RWPE1 (cell line): ENCODE results near the gene MYH3.
A peak's percentile ranks its signal among the peaks of the same experiment; 100 is the strongest.

Source experiments
- CTCF ChIA-PET: fragments of 350-600 bp; sonication (Branson Sonifier 250); formaldehyde crosslinking; extraction: SDS; loops from one replicate; lab custom pipeline; 2021; lab: Yijun Ruan, JAX
- POLR2A ChIA-PET: fragments of 400-600 bp; formaldehyde crosslinking; extraction: SDS; loops from one replicate; lab custom pipeline; 2020; ENCODE audit warnings: antibody characterized with exemption; ENCODE audit not compliant: low non-redundant PET; lab: Yijun Ruan, JAX
- DNase-seq: peaks from one replicate; pipeline ENCODE4 v3.0.0; 2012; ENCODE audit warnings: low spot score
- H3K27ac ChIP-seq: fragments of 450-650 bp; 2 replicates; pipeline ENCODE4 v1.5.1; 2017
- TF ChIP-seq, protein P1 (sequence below): fragments of 450-650 bp; conservative IDR thresholded peaks from 2 replicates; pipeline ENCODE4 v1.5.1; 2017; ENCODE audit warnings: low read depth, mild to moderate bottlenecking

MYH3 gene

DNA sequence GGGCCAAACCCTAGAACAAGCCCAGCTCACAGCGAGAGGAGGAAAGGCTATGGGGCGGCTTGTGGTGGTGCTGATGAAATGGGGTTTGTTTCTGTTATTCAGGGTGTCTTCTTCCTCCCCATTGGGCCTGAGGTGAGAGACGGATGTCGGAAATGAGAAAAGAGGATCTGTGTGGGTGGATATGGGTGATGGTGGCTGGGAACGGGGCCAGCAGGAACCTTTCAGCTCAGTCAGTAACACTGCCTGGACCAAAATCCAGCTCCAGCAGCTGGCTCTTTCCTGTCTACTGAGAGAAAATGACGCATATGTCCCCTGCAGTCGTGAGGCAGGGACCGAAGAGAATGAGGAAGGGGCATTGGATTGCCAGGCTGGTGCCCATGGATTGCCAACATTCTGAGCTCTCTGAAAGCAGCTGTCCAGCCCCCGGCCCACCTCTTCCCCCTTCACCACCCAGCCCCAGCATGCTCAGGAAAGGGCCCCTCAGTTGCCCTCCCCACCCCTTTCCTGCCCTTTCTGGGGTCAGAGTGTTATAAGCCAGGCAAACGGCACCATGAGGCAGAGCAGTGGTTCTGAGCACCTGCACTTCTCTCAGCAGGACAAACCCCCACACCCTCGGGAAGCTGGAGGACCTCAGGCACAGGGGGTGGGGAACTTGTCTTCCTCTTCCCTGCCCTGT, 4.0 kb downstream of the MYH3 start:
- ChIA-PET POLR2A (no interaction called here), CTCF (interaction anchor here (0.6 kb wide), 2 partner anchors 130 to 1282 kb away, joined by 3 to 4 read pairs; no protein-coding TSS in a partner anchor)
- DNase-seq: no peak
- H3K27ac ChIP-seq: no peak overlapping the region
- TF ChIP-seq, protein P1, sequence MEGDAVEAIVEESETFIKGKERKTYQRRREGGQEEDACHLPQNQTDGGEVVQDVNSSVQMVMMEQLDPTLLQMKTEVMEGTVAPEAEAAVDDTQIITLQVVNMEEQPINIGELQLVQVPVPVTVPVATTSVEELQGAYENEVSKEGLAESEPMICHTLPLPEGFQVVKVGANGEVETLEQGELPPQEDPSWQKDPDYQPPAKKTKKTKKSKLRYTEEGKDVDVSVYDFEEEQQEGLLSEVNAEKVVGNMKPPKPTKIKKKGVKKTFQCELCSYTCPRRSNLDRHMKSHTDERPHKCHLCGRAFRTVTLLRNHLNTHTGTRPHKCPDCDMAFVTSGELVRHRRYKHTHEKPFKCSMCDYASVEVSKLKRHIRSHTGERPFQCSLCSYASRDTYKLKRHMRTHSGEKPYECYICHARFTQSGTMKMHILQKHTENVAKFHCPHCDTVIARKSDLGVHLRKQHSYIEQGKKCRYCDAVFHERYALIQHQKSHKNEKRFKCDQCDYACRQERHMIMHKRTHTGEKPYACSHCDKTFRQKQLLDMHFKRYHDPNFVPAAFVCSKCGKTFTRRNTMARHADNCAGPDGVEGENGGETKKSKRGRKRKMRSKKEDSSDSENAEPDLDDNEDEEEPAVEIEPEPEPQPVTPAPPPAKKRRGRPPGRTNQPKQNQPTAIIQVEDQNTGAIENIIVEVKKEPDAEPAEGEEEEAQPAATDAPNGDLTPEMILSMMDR: no peak

DNA sequence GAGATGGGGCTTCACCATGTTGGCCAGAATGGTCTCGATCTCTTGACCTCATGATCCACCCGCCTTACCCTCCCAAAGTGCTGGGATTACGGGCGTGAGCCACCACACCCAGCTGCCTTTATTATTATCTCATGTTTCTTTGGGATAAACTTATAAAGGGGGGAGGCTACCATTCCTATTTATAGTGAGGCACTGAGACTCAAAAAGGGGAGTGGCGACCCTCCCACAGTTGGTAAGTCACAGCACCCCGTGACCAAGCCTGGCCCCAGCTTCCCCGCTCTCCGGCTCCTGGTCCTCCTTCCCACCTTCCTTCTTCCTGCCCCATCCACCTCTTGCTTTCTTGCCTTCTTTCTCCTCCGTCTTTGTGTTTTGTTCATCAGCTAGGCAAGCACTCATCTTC, 5.2 kb downstream of the MYH3 start:
- POLR2A ChIA-PET: no interaction called here
- TF ChIP-seq, protein P1: no peak
- CTCF ChIA-PET: no interaction called here
- DNase-seq: no peak
- no peak overlapping the region for H3K27ac ChIP-seq

DNA sequence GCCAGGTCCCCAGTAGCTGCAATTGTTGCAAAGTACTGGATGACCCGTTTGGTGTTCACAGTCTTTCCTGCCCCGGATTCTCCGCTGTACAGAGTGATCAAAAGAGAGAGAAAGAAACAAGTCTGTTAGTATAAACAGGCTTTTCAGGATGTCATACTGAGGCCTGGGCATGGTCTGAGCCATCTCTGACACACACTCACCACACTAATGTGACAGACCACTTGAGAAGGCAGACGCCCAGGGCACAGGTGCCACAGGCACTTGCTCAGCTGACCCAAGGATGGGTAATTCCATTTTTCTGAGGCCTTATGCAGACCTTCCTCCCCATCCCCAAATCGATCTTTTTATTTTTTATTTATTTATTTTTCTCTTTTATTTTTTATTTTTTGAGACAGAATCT, 7.5 kb downstream of the MYH3 start:
- ChIA-PET POLR2A (no interaction called here), CTCF (no interaction called here)
- TF ChIP-seq, protein P1: no peak
- H3K27ac ChIP-seq: no peak overlapping the region
- no peak for DNase-seq

DNA sequence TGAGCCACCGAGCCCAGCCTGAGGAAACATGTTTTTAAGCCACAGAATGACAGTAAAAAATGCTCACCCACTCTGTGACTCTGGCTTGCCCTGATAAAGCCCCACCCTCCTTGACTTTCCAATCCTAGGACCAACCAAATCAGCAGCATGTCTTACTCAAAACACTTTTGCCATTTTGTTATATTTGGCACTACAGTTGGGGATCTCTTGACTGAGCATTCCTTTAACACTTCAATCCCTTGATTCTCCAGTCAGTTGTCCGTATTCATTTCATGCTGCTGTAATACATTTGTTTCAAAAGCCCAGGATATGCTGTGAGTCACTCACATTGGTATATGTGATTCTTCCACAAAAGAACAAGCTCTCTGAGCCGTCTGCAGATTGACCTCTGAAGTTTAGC, 8.2 kb downstream of the MYH3 start:
- no peak for DNase-seq
- TF ChIP-seq, protein P1: no peak
- no peak overlapping the region for H3K27ac ChIP-seq
- ChIA-PET POLR2A (no interaction called here), CTCF (no interaction called here)

DNA sequence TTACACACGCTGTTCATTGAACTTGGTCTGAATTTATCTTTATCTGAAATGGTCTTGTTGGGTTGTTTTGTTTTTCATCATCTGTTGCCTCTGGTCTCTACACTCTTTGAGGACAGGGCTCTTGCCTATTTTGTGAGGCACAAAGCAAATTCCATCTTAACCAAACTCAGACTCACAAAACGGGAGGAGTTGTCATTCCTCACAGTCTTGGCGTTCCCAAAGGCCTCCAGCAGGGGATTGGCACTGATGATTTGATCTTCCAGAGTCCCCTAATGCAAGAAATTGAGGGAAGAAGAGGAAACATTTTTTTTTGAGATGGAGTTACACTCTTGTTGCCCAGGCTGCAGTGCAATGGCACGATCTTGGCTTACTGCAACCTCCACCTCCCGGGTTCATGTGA, 8.7 kb downstream of the MYH3 start:
- CTCF ChIA-PET: interaction anchor here (0.7 kb wide), 1 partner anchor 29 kb away, joined by 3 read pairs; no protein-coding TSS in a partner anchor
- no peak overlapping the region for H3K27ac ChIP-seq
- DNase-seq: no peak
- TF ChIP-seq, protein P1: no peak
- POLR2A ChIA-PET: no interaction called here

DNA sequence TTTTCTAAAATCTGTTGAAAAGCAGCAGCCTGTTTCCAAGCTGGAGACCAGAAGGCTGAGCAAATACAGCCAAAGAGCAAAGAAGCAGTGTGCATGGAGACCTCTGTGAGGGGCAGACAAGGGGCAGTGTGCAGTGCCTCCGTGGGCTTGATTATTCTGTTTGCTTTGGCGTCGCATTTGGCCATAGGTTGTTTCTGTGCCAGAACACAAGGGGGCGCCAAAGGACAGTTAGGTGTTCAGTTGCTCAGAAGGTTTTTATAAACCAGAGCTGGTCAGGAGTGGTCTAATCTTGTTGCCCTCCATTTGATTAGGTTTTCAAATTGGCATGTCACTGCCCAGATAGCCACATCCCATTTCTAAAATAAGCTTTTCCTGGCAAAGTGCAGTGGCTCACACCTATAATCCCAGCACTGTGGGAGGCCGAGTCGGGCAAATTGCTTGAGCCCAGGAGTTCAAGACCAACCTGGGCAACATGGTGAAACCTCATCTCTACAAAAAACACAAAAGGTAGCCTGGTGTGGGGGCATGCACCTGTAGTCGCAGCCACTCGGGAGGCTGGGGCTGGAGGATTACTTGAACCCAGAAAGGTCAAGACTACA, 10.6 kb downstream of the MYH3 start:
- TF ChIP-seq, protein P1: peak; percentile 84
- no peak overlapping the region for H3K27ac ChIP-seq
- DNase-seq: peak; percentile 44
- ChIA-PET POLR2A (no interaction called here), CTCF (interaction anchor here (0.6 to 1.7 kb wide), 21 partner anchors 9 to 1805 kb away, joined by 3 to 13 read pairs (median 3); partner anchors contain the start of genes MAP2K4 and MYH3)
